Neuronal stem cell (in vitro differentiated cells): Measurements from ENCODE around the gene LRRC27.
A peak's percentile ranks its signal among the peaks of the same experiment; 100 is the strongest.

Experiments used
- DNase-seq: peaks from one replicate; pipeline ENCODE4 v3.0.0-alpha.2; 2013; ENCODE audit warnings: low spot score
- H2AFZ ChIP-seq: one replicate; pipeline ENCODE4 v1.6.1; 2013; ENCODE audit warnings: mild to moderate bottlenecking, low read length, inconsistent platforms
- H2AK5ac ChIP-seq: 2 replicates; pipeline ENCODE4 v1.6.1; 2013; ENCODE audit warnings: low read depth, mild to moderate bottlenecking, inconsistent platforms, low read length, moderate library complexity, mixed read lengths
- H2BK120ac ChIP-seq: 2 replicates; pipeline ENCODE4 v1.6.1; 2013; ENCODE audit warnings: low read depth, mild to moderate bottlenecking, inconsistent platforms, low read length, moderate library complexity, mixed read lengths
- H2BK12ac ChIP-seq: one replicate; pipeline ENCODE4 v1.6.1; 2013; ENCODE audit warnings: low read length, inconsistent platforms
- H2BK15ac ChIP-seq: 2 replicates; pipeline ENCODE4 v1.6.1; 2013; ENCODE audit warnings: mild to moderate bottlenecking, low read length, inconsistent platforms, mixed read lengths
- H2BK5ac ChIP-seq: one replicate; pipeline ENCODE4 v1.6.1; 2013; ENCODE audit warnings: inconsistent platforms, mild to moderate bottlenecking, low read length, moderate library complexity
- H3K14ac ChIP-seq: one replicate; pipeline ENCODE4 v1.6.1; 2013; ENCODE audit warnings: low read length, inconsistent platforms
- H3K18ac ChIP-seq: 2 replicates; pipeline ENCODE4 v1.6.1; 2013; ENCODE audit warnings: low read length, inconsistent platforms
- H3K23ac ChIP-seq: 2 replicates; pipeline ENCODE4 v1.6.1; 2013; ENCODE audit warnings: low read depth, mild to moderate bottlenecking, mixed read lengths, low read length, inconsistent platforms; ENCODE audit not compliant: poor library complexity
- H3K27ac ChIP-seq: replicated peaks from 3 replicates; pipeline ENCODE4 v1.5.1; 2013; ENCODE audit warnings: low read length, inconsistent platforms
- H3K27me3 ChIP-seq, 3 experiments: 2 replicates each; pipeline ENCODE4 v1.6.1; 2013; ENCODE audit warnings: low read length in 3 of 3, mild to moderate bottlenecking in 2 of 3, inconsistent platforms in 1 of 3, low read depth in 1 of 3, mixed read lengths in 1 of 3, moderate library complexity in 1 of 3; ENCODE audit not compliant: control insufficient read depth in 3 of 3, insufficient read depth in 3 of 3
- H3K36me3 ChIP-seq, 2 donors: replicated peaks in 1 of 2; 2 replicates each; pipeline ENCODE4 v1.6.1; 2013; ENCODE audit warnings: low read length in 2 of 2; ENCODE audit not compliant: control insufficient read depth in 2 of 2, insufficient read depth in 2 of 2
- H3K4ac ChIP-seq: 2 replicates; pipeline ENCODE4 v1.6.1; 2013; ENCODE audit warnings: inconsistent platforms, mild to moderate bottlenecking, low read length, moderate library complexity
- H3K4me1 ChIP-seq, 2 donors: 1 replicate in 1 of 2; 2 replicates in 1 of 2; pipeline ENCODE4 v1.6.1; 2013; ENCODE audit warnings: low read length in 2 of 2, low read depth in 1 of 2; ENCODE audit not compliant: control insufficient read depth in 2 of 2, insufficient read depth in 1 of 2
- H3K4me2 ChIP-seq: one replicate; pipeline ENCODE4 v1.6.1; 2013; ENCODE audit warnings: mild to moderate bottlenecking, low read length, inconsistent platforms; ENCODE audit not compliant: insufficient read depth, poor library complexity, severe bottlenecking
- H3K4me3 ChIP-seq, 2 donors: 2 replicates each; pipeline ENCODE4 v1.5.1; 2013; ENCODE audit warnings: low read length in 2 of 2, mild to moderate bottlenecking in 2 of 2, inconsistent platforms in 1 of 2, moderate library complexity in 1 of 2
- H3K79me1 ChIP-seq: one replicate; pipeline ENCODE4 v1.6.1; 2013; ENCODE audit warnings: low read depth, mild to moderate bottlenecking, inconsistent platforms, low read length, moderate library complexity
- H3K9ac ChIP-seq: one replicate; pipeline ENCODE4 v1.6.1; 2013; ENCODE audit warnings: mild to moderate bottlenecking, low read depth, low read length, inconsistent platforms; ENCODE audit not compliant: poor library complexity
- H3K9me3 ChIP-seq, 2 donors: replicated peaks in 1 of 2; 2 replicates each; pipeline versions ENCODE3 to v1.6.1; 2013; ENCODE audit warnings: low read length in 2 of 2, mild to moderate bottlenecking in 2 of 2, inconsistent platforms in 1 of 2, low read depth in 1 of 2, mixed read lengths in 1 of 2, moderate library complexity in 1 of 2; ENCODE audit not compliant: control insufficient read depth in 2 of 2, insufficient read depth in 1 of 2
- H4K8ac ChIP-seq: one replicate; pipeline ENCODE4 v1.6.1; 2013; ENCODE audit warnings: low read depth, mild to moderate bottlenecking, inconsistent platforms, low read length, moderate library complexity
- H4K91ac ChIP-seq: one replicate; pipeline ENCODE4 v1.6.1; 2013; ENCODE audit warnings: low read length, low read depth, mild to moderate bottlenecking, inconsistent platforms; ENCODE audit not compliant: poor library complexity
- WGBS, 2 donors: extraction: QIAGEN DNeasy Blood & Tissue Kit; methylation state at CpG; one replicate each; pipeline ENCODE4 v1.1.7; 2013; ENCODE audit warnings: missing lambda C conversion rate in 2 of 2, mixed read lengths in 1 of 2; ENCODE audit not compliant: insufficient read length in 2 of 2, insufficient replicate concordance in 1 of 2; ENCODE audit errors: extremely low coverage in 2 of 2; 5-methylcytosine and 5-hydroxymethylcytosine counted together

The LRRC27 gene

GRCh38 chr10:132344386-132344785 is 12.4 kb downstream of the LRRC27 start:
- DNase-seq = no peak
- Histone ChIP-seq H2AK5ac (no peak overlapping the region), H3K4me2 (no peak overlapping the region), H2BK5ac (no peak overlapping the region), H3K79me1 (no peaks in the 10 kb centered on the region), H3K27me3 (no peaks in the 10 kb centered on the region), H3K9me3 (peaks cover 4 to 10% of the 10 kb centered on the region in 2 donors), H2BK15ac (no peak overlapping the region), H3K4ac (no peak overlapping the region), H3K14ac (no peak overlapping the region), H3K36me3 (peaks cover 5 to 81% of the 10 kb centered on the region in 2 donors), H2BK120ac (no peak overlapping the region), H3K9ac (no peak overlapping the region), H4K91ac (no peak overlapping the region), H3K4me1 (no peaks in the 10 kb centered on the region), H2AFZ (no peak overlapping the region), H3K18ac (no peak overlapping the region), H3K4me3 (no peak overlapping the region), H3K27ac (no peak overlapping the region), H3K23ac (no peak overlapping the region), H2BK12ac (no peak overlapping the region), H4K8ac (no peak overlapping the region)
- no CpG with 5 or more reads among the region's 6 CpGs for whole genome bisulfite sequencing, 2 donors

- H2BK5ac ChIP-seq = no peak overlapping the region
- peak overlapping the region; percentile 23 for H3K4ac ChIP-seq
- H4K8ac ChIP-seq = no peak overlapping the region
- WGBS, 2 donors = no CpG with 5 or more reads among the region's 7 CpGs
- no peak overlapping the region for H3K23ac ChIP-seq
- no peak overlapping the region for H3K4me3 ChIP-seq
- DNase-seq = no peak
- H2BK12ac ChIP-seq = peak overlapping the region; percentile 22
- no peak overlapping the region for H2BK120ac ChIP-seq
- H3K4me2 ChIP-seq = no peak overlapping the region
- H3K9ac ChIP-seq = peak overlapping the region; percentile 21
- no peaks in the 10 kb centered on the region for H3K79me1 ChIP-seq
- H2AK5ac ChIP-seq = no peak overlapping the region
- no peak overlapping the region for H3K27ac ChIP-seq
- H3K27me3 ChIP-seq = no peaks in the 10 kb centered on the region
- H4K91ac ChIP-seq = no peak overlapping the region
- H3K36me3 ChIP-seq = peaks cover 5 to 74% of the 10 kb centered on the region in 2 donors
- no peak overlapping the region for H3K14ac ChIP-seq
- H3K18ac ChIP-seq = no peak overlapping the region
- H3K9me3 ChIP-seq = peaks cover 4 to 10% of the 10 kb centered on the region in 2 donors
- H3K4me1 ChIP-seq = no peaks in the 10 kb centered on the region
- no peak overlapping the region for H2AFZ ChIP-seq
- H2BK15ac ChIP-seq = no peak overlapping the region
Observed at GRCh38 chr10:132345345-132345744, 13.4 kb downstream of the LRRC27 start.

DNA sequence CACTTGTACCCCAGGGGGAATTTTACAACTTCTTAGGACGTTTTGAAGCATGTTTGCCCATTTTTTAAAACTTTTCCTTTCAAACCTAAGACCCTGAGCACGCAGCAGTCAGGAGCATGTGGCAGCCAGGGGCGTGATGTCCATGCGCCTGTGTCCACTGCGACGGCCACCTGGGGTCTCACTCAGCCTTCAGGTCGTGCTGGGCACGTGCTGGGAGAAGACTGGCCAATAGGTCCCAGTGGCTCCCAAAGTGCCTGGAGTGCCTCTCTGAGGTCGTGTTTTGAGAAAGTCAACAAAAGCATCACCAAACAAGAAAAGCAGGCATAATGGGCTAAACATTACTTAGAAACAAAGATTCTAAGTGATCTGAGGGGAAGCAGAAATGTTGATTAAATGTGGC is 14.8 kb downstream of the LRRC27 start:
- Histone ChIP-seq H3K4me1 (no peaks in the 10 kb centered on the region), H2BK15ac (no peak overlapping the region), H3K9me3 (peaks cover 4 to 10% of the 10 kb centered on the region in 2 donors), H3K18ac (no peak overlapping the region), H2BK5ac (no peak overlapping the region), H3K27me3 (no peaks in the 10 kb centered on the region), H3K4ac (no peak overlapping the region), H2AFZ (no peak overlapping the region), H3K79me1 (no peaks in the 10 kb centered on the region), H3K27ac (no peak overlapping the region), H3K14ac (no peak overlapping the region), H2BK120ac (no peak overlapping the region), H3K23ac (no peak overlapping the region), H3K4me2 (no peak overlapping the region), H2AK5ac (no peak overlapping the region), H2BK12ac (no peak overlapping the region), H3K9ac (no peak overlapping the region), H3K4me3 (no peak overlapping the region), H4K91ac (no peak overlapping the region), H3K36me3 (peaks cover 5 to 79% of the 10 kb centered on the region in 2 donors), H4K8ac (no peak overlapping the region)
- WGBS, 2 donors = no CpG with 5 or more reads among the region's 9 CpGs
- DNase-seq = no peak

DNA sequence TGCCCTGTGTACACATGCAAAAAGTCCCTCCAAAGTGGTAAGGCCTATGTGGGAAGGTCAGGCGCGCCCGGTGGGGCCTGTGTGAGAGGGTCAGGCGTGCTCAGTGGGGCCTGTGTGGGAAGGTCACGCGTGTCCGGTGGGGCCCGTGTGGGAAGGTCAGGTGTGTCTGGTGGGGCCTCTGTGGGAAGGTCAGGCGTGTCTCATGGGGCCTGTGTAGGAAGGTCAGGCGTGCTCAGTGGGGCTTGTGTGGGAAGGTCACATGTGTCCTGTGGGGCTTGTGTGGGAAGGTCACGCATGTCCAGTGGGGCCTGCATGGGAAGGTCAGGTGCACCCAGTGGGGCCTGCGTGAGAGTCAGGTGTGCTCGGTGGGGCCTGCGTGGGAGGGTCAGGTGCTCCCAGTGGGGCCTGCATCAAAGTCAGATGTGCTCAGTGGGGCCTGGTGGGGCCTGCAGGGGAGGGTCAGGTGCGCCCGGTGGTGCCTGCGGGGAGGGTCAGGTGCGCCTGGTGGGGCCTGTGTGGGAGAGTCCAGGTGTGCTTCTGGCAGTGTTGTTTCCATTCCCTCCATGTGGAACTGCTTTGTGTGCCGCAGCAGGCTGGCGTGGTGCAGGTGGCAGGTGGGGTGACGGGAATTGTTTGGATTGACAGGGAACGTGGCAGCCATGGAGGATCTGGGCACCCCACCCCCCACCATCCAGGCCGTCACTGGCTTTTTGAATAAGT is 15.4 kb downstream of the LRRC27 start:
- Histone ChIP-seq H3K27me3 (no peaks in the 10 kb centered on the region), H2BK12ac (peak overlapping the region; percentile 58), H2BK15ac (no peak overlapping the region), H3K23ac (peak overlapping the region; percentile 34), H2AFZ (no peak overlapping the region), H2AK5ac (peak overlapping the region; percentile 61), H4K91ac (no peak overlapping the region), H3K9ac (no peak overlapping the region), H3K14ac (no peak overlapping the region), H3K4me2 (no peak overlapping the region), H3K9me3 (peaks cover 3 to 7% of the 10 kb centered on the region in 2 donors), H3K4me1 (no peaks in the 10 kb centered on the region), H4K8ac (peak overlapping the region; percentile 3), H3K36me3 (peaks cover 4 to 75% of the 10 kb centered on the region in 2 donors), H3K27ac (no peak overlapping the region), H3K4me3 (no peak overlapping the region), H3K79me1 (no peaks in the 10 kb centered on the region), H2BK120ac (no peak overlapping the region), H2BK5ac (no peak overlapping the region), H3K18ac (peak overlapping the region; percentile 76), H3K4ac (no peak overlapping the region)
- no CpG with 5 or more reads among the region's 23 CpGs for WGBS, 2 donors
- no peak for DNase-seq
